ENCODE results near the gene IFT52. TPM values are rescaled to one million over a fixed set of nuclear protein-coding genes. Genes with fewer than 3 reads are reported as not detected.

Gene IFT52
- total RNA-seq, 2 experiments from 2014 or later = 14.2 to 15.7 TPM

- no peak overlapping the region for H3K4me3 Mint-ChIP-seq
- no peaks in the 10 kb centered on the region for H3K27me3 Mint-ChIP-seq
- no peak for DNase-seq
- ChIA-PET CTCF (interaction anchor here (1.0 to 3.1 kb wide), 3 partner anchors 10 to 143 kb away, joined by 3 to 19 read pairs (median 3); partner anchors contain the start of gene SGK2), POLR2A (interaction anchor here (1.2 kb wide), 1 partner anchor 11 kb away, joined by 4 read pairs; no protein-coding TSS in a partner anchor)
- intact Hi-C loops (cut with micrococcal nuclease) = no loop called here
- ATAC-seq = no peak
- H3K36me3 Mint-ChIP-seq (ENCODE audit: low read depth) = peaks cover 2% of the 10 kb centered on the region
- TF ChIP-seq, protein P1, sequence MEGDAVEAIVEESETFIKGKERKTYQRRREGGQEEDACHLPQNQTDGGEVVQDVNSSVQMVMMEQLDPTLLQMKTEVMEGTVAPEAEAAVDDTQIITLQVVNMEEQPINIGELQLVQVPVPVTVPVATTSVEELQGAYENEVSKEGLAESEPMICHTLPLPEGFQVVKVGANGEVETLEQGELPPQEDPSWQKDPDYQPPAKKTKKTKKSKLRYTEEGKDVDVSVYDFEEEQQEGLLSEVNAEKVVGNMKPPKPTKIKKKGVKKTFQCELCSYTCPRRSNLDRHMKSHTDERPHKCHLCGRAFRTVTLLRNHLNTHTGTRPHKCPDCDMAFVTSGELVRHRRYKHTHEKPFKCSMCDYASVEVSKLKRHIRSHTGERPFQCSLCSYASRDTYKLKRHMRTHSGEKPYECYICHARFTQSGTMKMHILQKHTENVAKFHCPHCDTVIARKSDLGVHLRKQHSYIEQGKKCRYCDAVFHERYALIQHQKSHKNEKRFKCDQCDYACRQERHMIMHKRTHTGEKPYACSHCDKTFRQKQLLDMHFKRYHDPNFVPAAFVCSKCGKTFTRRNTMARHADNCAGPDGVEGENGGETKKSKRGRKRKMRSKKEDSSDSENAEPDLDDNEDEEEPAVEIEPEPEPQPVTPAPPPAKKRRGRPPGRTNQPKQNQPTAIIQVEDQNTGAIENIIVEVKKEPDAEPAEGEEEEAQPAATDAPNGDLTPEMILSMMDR (IDR thresholded peaks at IDR 0.05) = no peak
- no peaks in the 10 kb centered on the region for H3K9me3 Mint-ChIP-seq
- no peak overlapping the region for H3K27ac Mint-ChIP-seq
- H3K4me1 Mint-ChIP-seq (ENCODE audit: low read depth) = no peaks in the 10 kb centered on the region
These were observed 41.2 kb upstream of the IFT52 start for GRCh38 chr20:43549416-43550065.

- TF ChIP-seq, protein P1 (IDR thresholded peaks at IDR 0.05) = no peak
- Mint-ChIP-seq H3K4me3 (no peak overlapping the region), H3K27ac (no peak overlapping the region), H3K4me1 (ENCODE audit: low read depth) (no peaks in the 10 kb centered on the region), H3K36me3 (ENCODE audit: low read depth) (peaks cover 2% of the 10 kb centered on the region), H3K9me3 (no peaks in the 10 kb centered on the region), H3K27me3 (no peaks in the 10 kb centered on the region)
- DNase-seq = no peak
- ChIA-PET CTCF (interaction anchor here (3.1 kb wide), 1 partner anchor 12 kb away, joined by 19 read pairs; no protein-coding TSS in a partner anchor), POLR2A (no interaction called here)
- intact Hi-C loops (cut with micrococcal nuclease) = no loop called here
- no peak for ATAC-seq
These were observed 40.3 kb upstream of the IFT52 start for GRCh38 chr20:43550456-43550855.

DNA sequence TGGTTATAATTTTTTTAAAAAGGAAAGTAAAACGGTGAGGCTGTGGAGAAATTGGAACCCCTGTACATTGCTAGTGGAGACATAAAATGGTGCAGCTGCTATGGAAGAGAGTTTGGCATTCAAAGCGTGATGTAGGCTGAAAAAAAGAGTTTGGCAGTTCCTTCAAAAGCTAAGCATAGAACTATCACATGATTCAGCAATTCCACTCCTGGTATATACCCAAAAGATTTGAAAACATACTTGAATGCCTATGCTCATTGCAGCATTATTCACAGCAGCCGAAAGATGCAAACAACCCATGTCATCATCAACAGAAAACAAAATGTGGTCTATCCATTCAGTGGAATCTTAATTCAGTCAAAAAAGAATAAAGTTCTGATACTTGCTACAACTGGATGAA is 36.4 kb upstream of the IFT52 start:
- DNase-seq (no peak), ATAC-seq (no peak)
- intact Hi-C loops (cut with micrococcal nuclease) = no loop called here
- H3K27me3 Mint-ChIP-seq = no peaks in the 10 kb centered on the region
- H3K4me3 Mint-ChIP-seq = no peak overlapping the region
- CTCF ChIA-PET = no interaction called here
- TF ChIP-seq, protein P1 (IDR thresholded peaks at IDR 0.05) = no peak
- H3K27ac Mint-ChIP-seq = no peak overlapping the region
- H3K9me3 Mint-ChIP-seq = no peaks in the 10 kb centered on the region
- no peaks in the 10 kb centered on the region for H3K36me3 Mint-ChIP-seq (ENCODE audit: low read depth)
- no peaks in the 10 kb centered on the region for H3K4me1 Mint-ChIP-seq (ENCODE audit: low read depth)
- POLR2A ChIA-PET = interaction anchor here (0.7 kb wide), 1 partner anchor 145 kb away, joined by 3 read pairs; no protein-coding TSS in a partner anchor

GRCh38 chr20:43558412-43559146 is 32.2 kb upstream of the IFT52 start, which contains the start of gene SGK2:
SGK2 (plus strand) TSS chr20:43559027; CDS start chr20:43566496, 7,469 bp downstream.
- H3K27me3 Mint-ChIP-seq = no peaks in the 10 kb centered on the region
- no peak within 1 kb of the TSS for H3K4me3 Mint-ChIP-seq
- no peak within 1 kb of the TSS for H3K27ac Mint-ChIP-seq
- POLR2A ChIA-PET = no interaction called here
- DNase-seq (no peak), ATAC-seq (no peak)
- H3K4me1 Mint-ChIP-seq (ENCODE audit: low read depth) = no peaks in the 10 kb centered on the region
- intact Hi-C loops (cut with micrococcal nuclease) = no loop called here
- CTCF ChIA-PET = interaction anchor here (1.1 to 2.0 kb wide), 3 partner anchors 10 to 57 kb away, joined by 3 to 7 read pairs (median 3); no protein-coding TSS in a partner anchor
- no peaks in the 10 kb centered on the region for H3K36me3 Mint-ChIP-seq (ENCODE audit: low read depth)
- H3K9me3 Mint-ChIP-seq = no peaks in the 10 kb centered on the region
- TF ChIP-seq, protein P1 (IDR thresholded peaks at IDR 0.05) = no peak
